Right kidney (tissue), 1 donor: Measurements from ENCODE around the gene DNAJC16.

Experiments
- DNase-seq: peaks from one replicate; pipeline ENCODE4 v3.0.0-alpha.2; 2016

The DNAJC16 gene

GRCh38 chr1:15620902-15621682 is 94.4 kb downstream of the DNAJC16 start:
- no peak for DNase-seq

- DNase-seq = no peak
Observed at GRCh38 chr1:15621975-15622374, 95.3 kb downstream of the DNAJC16 start.

GRCh38 chr1:15622712-15623373 is 96.2 kb downstream of the DNAJC16 start:
- no peak for DNase-seq

GRCh38 chr1:15623435-15623834 is 96.8 kb downstream of the DNAJC16 start:
- DNase-seq = no peak

GRCh38 chr1:15624133-15624714 is 97.6 kb downstream of the DNAJC16 start:
- no peak for DNase-seq

GRCh38 chr1:15625056-15625917 is 98.6 kb downstream of the DNAJC16 start:
- no peak for DNase-seq
